Stimulated activated naive CD4-positive, alpha-beta T cell treated with Interleukin-2 at 50 U/mL for 16 hours (primary cell): ENCODE measurements around the gene BCO1.
"Not testable (repeated sequence)": the region's sequence is repeated elsewhere in the genome, so short reads cannot be mapped to it uniquely, and the experiment has no call there.

Experiments
- DNase-seq: peaks from one replicate; lab custom pipeline; 2025; lab: John Stamatoyannopoulos, UW

BCO1 gene

DNA sequence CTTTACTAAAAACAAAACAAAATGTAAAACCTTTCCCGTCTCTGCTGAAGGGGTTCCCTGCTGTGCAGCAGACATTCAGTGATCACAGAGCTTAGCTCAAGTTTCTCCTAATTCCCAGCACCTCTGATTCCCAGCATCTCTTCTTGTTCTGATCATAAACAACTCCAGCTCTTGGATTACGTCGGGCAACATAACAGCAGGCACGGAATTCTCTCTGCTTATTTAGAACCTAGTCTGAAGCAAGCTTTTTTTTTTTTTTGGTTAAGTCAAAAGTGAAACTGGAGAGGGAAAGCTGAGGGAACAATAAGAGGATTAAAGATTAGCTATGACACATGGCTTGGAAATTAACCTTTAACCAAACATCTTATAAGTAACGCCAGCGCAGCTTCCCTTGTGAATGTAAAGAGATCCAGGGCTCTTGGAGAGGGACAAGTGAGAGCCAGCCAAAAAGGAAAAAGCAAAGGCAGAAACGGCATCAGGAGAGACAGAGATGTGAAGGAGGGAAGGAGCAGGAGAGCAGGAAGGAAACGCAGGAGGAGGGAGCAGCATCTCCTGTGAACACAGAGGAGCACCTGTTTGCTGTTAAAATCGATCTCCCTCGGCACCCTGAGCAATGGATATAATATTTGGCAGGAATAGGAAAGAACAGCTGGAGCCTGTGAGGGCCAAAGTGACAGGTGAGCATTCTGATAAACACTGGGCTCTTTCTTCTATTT lies at the start of gene BCO1:
BCO1 (plus strand) TSS at position 394 of the 716 bp plus-strand sequence; CDS start at position 614, 220 bp downstream.
- no peak for DNase-seq

DNA sequence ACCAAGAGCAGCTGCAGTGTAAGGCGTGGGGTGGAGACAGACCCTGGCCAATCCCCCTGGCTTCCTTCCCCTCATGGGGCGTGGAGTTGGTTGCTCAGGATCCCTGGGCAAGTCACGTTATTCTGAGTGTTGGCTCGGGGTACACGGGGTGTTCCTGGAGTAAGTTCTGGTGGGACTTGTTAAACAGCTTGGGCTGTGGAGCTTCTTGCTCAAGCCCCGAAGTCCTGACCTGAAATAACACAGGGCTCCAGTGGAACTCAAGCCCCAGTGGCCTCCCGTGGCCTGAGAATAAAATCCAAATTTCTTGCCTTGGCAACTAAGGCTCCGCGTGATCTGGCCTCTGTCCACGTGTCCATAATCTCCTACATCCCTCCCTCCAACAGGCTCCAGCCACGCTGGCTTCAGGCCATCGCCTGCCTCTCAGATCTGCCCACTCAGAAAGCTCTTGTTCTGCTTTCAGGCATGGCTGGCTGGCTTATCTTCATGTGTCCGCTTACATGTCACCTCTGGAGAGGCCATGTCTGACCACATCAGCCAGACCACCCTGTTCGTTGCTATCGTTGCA lies 49.3 kb upstream of the BCO1 start:
- DNase-seq: no peak

- DNase-seq: no peak
These were observed 47.8 kb upstream of the BCO1 start for GRCh38 chr16:81190667-81191066.

DNA sequence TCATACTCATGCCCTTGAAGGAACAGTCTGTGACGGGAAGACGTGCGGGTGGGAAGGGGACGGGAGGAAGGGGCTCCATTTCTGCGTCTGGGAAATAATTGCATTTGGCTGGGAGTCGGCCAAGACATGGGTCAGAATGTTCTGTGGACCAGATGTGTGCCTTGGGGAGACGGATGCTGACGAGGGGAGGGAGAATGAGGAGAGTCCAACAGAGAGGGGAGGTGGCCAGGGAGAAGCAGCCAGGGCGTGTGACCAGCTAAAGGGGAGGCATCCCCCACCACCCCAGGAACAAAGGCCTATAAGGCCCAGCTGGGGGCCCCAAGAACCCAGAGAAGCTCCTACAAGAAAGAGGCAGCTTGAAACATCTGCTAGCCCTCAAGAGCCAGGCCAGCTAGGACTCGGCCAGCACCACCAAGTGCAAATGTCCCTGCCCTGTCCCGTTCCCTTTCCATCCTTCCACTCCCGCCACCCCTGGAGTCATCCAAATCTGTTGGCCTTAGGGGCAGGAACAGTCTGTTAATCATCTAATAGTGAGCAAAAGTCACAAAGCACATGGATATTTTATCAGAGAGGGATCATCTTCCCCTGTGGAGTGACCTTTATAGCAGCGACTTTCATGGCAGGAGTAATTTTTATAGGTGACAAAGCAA lies 42.5 kb upstream of the BCO1 start:
- no peak for DNase-seq

GRCh38 chr16:81198635-81199034 lies 39.9 kb upstream of the BCO1 start:
- no peak for DNase-seq

DNA sequence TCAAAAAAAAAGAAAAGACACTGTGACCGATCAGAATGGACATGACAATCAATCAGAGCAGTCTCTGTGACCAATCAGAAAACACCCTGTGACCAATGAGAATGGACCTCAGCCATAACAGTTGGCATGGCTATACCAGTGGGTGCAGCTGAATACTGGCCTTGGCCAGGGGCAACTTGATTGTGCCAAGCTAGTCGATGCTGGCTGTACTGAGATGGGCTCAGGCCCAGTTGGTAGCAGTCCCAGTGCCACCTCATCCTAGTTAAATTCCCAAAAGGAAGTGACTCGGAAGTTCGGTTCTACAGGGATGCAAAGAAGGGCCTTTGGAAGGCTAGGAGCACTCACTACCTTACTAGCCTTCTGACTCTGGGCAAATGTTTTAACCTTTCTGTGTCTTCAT lies 37.2 kb upstream of the BCO1 start:
- DNase-seq: no peak

- DNase-seq: no peak
These were observed 33.5 kb upstream of the BCO1 start for GRCh38 chr16:81204798-81205680.

GRCh38 chr16:81207076-81207475 lies 31.4 kb upstream of the BCO1 start:
- no peak for DNase-seq

DNA sequence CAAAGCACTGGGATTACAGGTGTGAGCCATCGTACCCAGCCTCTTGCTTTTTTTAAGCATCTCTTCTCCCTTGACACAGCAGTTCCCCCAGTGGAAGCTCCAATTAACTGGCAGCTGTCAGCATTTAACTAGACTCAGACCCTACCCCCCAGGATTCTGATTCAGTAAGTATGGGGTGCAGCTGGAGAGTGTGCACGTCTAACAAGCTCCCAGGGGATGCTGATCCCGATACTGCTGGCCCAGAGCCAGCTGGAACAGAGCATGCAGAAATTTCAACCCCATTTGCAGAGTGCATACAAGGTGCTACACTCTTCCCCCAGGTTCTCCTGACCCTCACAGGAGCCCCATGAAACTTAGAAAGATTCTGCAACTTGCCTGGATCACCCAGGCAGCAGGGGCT lies 27.7 kb upstream of the BCO1 start:
- no peak for DNase-seq

- no peak for DNase-seq
These were observed 25.5 kb upstream of the BCO1 start for GRCh38 chr16:81212830-81213465.

GRCh38 chr16:81214745-81215166 lies 23.7 kb upstream of the BCO1 start:
- DNase-seq: no peak

- DNase-seq: no peak
These were observed 22.4 kb upstream of the BCO1 start for GRCh38 chr16:81216114-81216513.

DNA sequence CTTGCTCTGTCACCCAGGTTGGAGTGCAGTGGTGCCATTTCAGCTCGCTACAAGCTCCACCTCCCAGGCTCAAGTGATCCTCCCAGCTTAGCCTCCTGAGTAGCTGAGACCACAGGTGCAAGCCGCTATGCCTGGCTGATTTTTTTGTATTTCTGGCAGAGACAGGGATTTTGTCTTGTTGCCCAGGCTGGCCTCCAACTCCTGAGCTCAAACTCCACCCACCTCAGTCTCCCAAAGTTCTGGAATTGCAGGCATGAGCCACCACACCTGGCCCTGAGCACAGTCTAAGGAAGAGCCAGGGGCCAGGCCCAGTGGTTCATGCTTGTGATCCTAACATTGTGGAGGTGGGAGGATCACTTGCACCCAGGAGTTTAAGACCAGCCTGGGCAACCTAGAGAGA lies 21.8 kb upstream of the BCO1 start:
- no peak for DNase-seq

- DNase-seq: no peak
These were observed 19.3 kb upstream of the BCO1 start for GRCh38 chr16:81219151-81219550.

DNA sequence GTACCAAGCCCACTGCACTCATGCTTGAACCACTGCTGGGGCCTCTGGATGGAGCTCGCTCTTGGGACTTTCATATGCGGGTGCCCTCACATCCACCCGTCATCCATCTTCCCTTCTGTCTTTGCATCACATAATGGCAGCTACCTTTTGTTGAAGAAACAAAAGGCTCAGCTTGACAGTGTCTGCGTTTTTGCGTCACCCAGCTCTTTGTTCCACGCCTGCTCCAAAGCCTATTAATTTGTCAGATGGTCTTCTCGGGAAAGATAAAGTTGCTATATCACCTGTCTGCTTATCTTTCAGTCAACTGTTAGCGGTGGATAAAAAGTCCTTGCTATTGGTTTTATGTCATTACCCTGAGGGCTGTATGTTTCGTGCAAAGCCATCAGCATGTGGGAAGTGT lies 18.1 kb upstream of the BCO1 start:
- no peak for DNase-seq

- DNase-seq: no peak
These were observed 16.8 kb upstream of the BCO1 start for GRCh38 chr16:81221731-81222130.

DNA sequence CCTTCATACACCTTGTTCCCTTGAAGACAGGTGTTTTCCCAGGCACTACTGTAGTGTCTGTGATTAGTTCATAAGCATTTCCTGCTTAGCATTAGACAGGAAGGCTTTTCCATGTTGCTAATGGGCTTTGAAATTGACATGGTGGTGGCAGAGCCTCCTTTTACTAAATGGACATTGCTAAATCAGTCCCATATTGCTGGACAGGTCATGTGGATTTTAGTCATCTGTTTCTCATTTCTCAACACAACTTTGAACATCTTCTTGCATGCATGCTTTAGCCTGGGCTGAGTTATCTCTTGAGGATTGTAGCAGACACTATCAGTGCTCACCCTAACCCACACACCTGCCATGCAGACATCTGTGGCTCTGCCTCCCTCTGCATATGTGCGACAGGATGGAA lies 13.7 kb upstream of the BCO1 start:
- no peak for DNase-seq

- DNase-seq: not testable (repeated sequence)
These were observed 12.8 kb upstream of the BCO1 start for GRCh38 chr16:81225697-81226096.

GRCh38 chr16:81227785-81228184 lies 10.7 kb upstream of the BCO1 start:
- DNase-seq: no peak

GRCh38 chr16:81229811-81230210 lies 8.7 kb upstream of the BCO1 start:
- no peak for DNase-seq

- DNase-seq: no peak
These were observed 7.5 kb upstream of the BCO1 start for GRCh38 chr16:81231014-81231413.
